ENCODE data around the gene LPIN2.

DNA sequence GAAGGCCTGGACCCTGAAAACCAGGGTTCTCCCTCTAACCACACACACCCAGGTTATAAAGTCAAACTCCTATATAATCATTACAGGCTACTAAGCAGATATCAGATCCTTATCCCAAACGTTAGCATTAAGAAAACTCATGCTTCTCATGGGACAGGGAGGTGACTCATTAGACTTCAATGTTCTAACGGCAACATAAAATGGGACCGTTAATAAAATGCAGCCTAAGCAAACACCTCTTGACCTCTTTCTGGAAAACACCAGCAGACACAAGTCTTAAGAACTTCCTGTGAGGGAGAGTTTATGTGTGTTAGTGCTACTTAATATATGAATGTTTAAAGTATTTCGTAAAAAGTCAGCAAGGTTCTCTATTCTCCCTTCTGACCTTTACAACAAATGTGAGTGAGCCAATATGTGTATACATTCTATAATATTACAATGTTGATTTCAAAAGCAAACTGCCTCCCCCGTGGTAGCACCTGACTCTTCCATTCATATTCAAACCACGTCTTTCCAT is 31.7 kb downstream of the LPIN2 start:
- TF ChIP-seq CTCF (optimal IDR thresholded peaks at IDR 0.05 in 1 of 3, IDR thresholded peaks at IDR 0.05 in 1 of 3, conservative IDR thresholded peaks at IDR 0.05 in 1 of 3; ENCODE audit: extremely low read depth in 1 of 3, insufficient read depth in 2 of 3, low read length in 3 of 3) (no peak), EZH2 (IDR thresholded peaks at IDR 0.05; ENCODE audit: low read length) (no peak)

Data from keratinocyte (primary cell).